Heart left ventricle (tissue), 16 donors: ENCODE measurements around the gene SMARCD3. TPM values are rescaled to one million over a fixed set of nuclear protein-coding genes. Genes with fewer than 3 reads are reported as not detected.

Experiments used
- ATAC-seq, 4 donors: fragments of 200-7000 bp; cut with Tn5 transposase; one replicate each; pipeline ENCODE4 v1.9.1; 2020 to 2022; ENCODE audit warnings: moderate library complexity in 4 of 4, mild to moderate bottlenecking in 3 of 4, moderate number of reproducible peaks in 1 of 4
- DNase-seq, 5 donors: peaks; one replicate each; pipeline ENCODE4 v3.0.0-alpha.2; 2020
- H3K27ac ChIP-seq, 12 donors: fragments of 200-600 bp; sonication (generic) in 4 of 12; one replicate each; pipeline versions ENCODE4 v1.5.0 to v1.8.0; 2016 to 2022; ENCODE audit warnings: mild to moderate bottlenecking in 2 of 12
- H3K27me3 ChIP-seq, 9 donors: fragments of 200-600 bp; sonication (generic) in 2 of 9; one replicate each; pipeline versions ENCODE4 v1.5.1 to v1.8.0; 2016 to 2022; ENCODE audit warnings: mild to moderate bottlenecking in 3 of 9
- H3K36me3 ChIP-seq, 9 donors: fragments of 200-600 bp; sonication (generic) in 2 of 9; one replicate each; pipeline versions ENCODE4 v1.5.0 to v1.8.0; 2018 to 2022; ENCODE audit warnings: mild to moderate bottlenecking in 2 of 9
- H3K4me1 ChIP-seq, 12 donors: fragments of 200-600 bp; sonication (generic) in 4 of 12; one replicate each; pipeline versions ENCODE4 v1.5.0 to v1.8.0; 2016 to 2022; ENCODE audit warnings: mild to moderate bottlenecking in 3 of 12
- H3K4me3 ChIP-seq, 12 donors: fragments of 200-600 bp; sonication (generic) in 4 of 12; one replicate each; pipeline versions ENCODE4 v1.5.0 to v1.8.0; 2017 to 2022; ENCODE audit warnings: mild to moderate bottlenecking in 9 of 12, moderate library complexity in 4 of 12
- H3K9me3 ChIP-seq, 12 donors: fragments of 200-600 bp; sonication (generic) in 4 of 12; one replicate each; pipeline versions ENCODE4 v1.5.0 to v1.8.0; 2016 to 2022; ENCODE audit warnings: mild to moderate bottlenecking in 1 of 12
- POLR2A ChIP-seq, 2 donors: fragments of 450-650 bp; IDR thresholded peaks; one replicate each; pipeline ENCODE4 v1.6.1; 2017; ENCODE audit warnings: antibody characterized with exemption in 2 of 2, mild to moderate bottlenecking in 2 of 2, moderate library complexity in 2 of 2
- WGBS, 4 donors: extraction: QIAGEN DNeasy Blood & Tissue Kit in 2 of 4; methylation state at CpG; one replicate each; pipeline versions ENCODE4 v1.1.5 to v1.1.7; 2013 to 2018; 5-methylcytosine and 5-hydroxymethylcytosine counted together
- intact Hi-C, 10 donors: fragments of 100-400 bp; cut with DNase I; formaldehyde crosslinking; loops; one replicate each; pipeline versions ENCODE4 v1.11.1 to v1.14.2; 2022
- polyA plus RNA-seq, 2 donors: library from polyadenylated mRNA; stranded (reverse); fragments of 200-250 nt; gene quantifications; one replicate each; pipeline ENCODE4 v1.2.3, GENCODE V29; 2013
- total RNA-seq, 9 donors: library from RNA; depleted of rRNA in 2 of 9; stranded (reverse); fragments of >200 nt in 2 of 9; fragmentation: NEBNext Ultra II Directional in 3 of 9; extraction: Animal tissue kit (Norgen Biotek cat#: 25700) in 3 of 9; gene quantifications; one replicate each; pipeline versions ENCODE4 v1.1.0 to v1.2.4, GENCODE V29; 2016 to 2023
- TF ChIP-seq, protein P1 (sequence below), 12 donors: fragments of 200-600 bp; sonication (generic) in 4 of 12; IDR thresholded peaks; one replicate each; pipeline versions ENCODE4 v1.5.0 to v1.8.0; 2018 to 2022; ENCODE audit warnings: antibody characterized with exemption in 12 of 12, mild to moderate bottlenecking in 5 of 12
- donor health status: ischemic (EF 13 %, LVEDD 7.1; RV severe dilation, severe dysfunction).
- donor health status: healthy with polysubstance abuse.
- donor health status: DM: no; HTN: yes; CAD: no.
- donor health status: DM: no; HTN: no; CAD: no.
- donor health status: ischemic (EF 25% LVEDD 6.9; RV normal size, moderate dysfunction).
- donor health status: ischemic (EF 25% LVEDD 5.7; RV mildly dilated, moderate dysfunction).
- donor health status: healthy.
- donor health status: DM: yes; HTN: yes; CAD: no.
- donor health status: ischemic (EF 35%, LVEDD 5.7; RV mildly dilated, moderate dysfunction).
- donor health status: nonischemic (EF 11% LVEDD 7.7; RV severe dilation, severe dysfunction).
- donor health status: DM: yes; HTN: yes; CAD: no.
- donor health status: PGD.
- donor health status: ischemic (EF 29% LVEDD 5.4; RV normal size, mild dysfunction).
- donor health status: nonischemic (EF 23%, LVEDD 6.1; RV moderate dilation, normal function).

The SMARCD3 gene
- total and polyA plus RNA-seq, 11 donors: 59.7 to 108 (median 92.2) TPM

- intact Hi-C loops: no loop called here
- DNase-seq: peak in 1 of 5 donors; percentile 56
These were observed 4.0 kb upstream of the SMARCD3 start for GRCh38 chr7:151252561-151252835.

DNA sequence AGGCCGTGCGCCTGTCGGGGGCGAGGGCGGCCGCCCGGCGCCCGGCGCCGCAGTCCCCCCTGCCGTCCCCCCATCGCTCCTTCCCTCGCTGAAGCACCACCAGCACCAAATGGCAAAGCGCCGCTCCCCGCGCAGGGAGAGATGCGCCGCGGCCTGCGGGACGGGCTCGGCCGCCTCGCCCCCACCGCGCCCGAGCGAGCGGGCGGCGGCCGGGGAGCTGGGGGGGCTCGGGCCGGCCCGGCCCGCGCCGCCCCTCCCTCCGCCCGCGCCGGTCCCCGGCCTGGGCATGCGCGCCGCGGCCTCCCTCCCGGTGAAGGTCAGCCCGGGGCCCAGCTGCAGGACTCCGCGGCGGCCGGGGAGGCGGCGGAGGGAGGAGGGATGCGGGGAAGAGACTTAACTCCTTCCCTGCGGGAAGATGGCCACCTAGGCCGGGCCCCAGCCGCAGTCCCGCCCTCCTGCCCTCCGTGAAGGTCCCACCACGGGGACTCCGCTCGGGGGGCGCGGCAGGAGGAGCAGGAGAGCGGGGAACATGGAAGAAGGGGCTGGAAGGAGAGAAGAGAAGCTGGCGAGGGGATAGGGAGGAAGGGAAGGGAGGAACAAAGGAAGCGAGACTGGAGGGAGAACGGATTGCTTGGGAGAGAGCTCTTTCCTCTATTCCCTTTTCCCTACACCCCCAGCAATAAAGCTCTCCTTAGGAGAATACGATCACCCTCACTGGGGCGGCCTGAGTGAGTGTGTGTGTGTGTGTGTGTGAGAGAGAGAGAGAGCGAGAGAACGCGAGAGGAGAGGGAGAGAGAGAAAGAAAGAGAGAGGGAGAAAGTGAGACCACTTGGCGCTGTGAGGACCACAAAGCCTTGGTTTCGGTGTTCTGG lies 3.4 kb upstream of the SMARCD3 start:
- WGBS, 4 donors: 2 to 3% (median 3%) methylated on average over 27 to 79 of the region's 79 CpGs
- TF ChIP-seq POLR2A (IDR thresholded peaks at IDR 0.05): peak in 1 of 2 donors; percentile 45
- TF ChIP-seq, protein P1, sequence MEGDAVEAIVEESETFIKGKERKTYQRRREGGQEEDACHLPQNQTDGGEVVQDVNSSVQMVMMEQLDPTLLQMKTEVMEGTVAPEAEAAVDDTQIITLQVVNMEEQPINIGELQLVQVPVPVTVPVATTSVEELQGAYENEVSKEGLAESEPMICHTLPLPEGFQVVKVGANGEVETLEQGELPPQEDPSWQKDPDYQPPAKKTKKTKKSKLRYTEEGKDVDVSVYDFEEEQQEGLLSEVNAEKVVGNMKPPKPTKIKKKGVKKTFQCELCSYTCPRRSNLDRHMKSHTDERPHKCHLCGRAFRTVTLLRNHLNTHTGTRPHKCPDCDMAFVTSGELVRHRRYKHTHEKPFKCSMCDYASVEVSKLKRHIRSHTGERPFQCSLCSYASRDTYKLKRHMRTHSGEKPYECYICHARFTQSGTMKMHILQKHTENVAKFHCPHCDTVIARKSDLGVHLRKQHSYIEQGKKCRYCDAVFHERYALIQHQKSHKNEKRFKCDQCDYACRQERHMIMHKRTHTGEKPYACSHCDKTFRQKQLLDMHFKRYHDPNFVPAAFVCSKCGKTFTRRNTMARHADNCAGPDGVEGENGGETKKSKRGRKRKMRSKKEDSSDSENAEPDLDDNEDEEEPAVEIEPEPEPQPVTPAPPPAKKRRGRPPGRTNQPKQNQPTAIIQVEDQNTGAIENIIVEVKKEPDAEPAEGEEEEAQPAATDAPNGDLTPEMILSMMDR (IDR thresholded peaks at IDR 0.05): no peak
- peaks cover 0 to 74% (median 46%) of the 10 kb centered on the region in 12 donors for H3K4me1 ChIP-seq
- H3K27ac ChIP-seq: peak overlapping the region; percentile 88 to 100 (median 97)
- H3K27me3 ChIP-seq: peaks cover 0 to 38% (median 0%) of the 10 kb centered on the region in 9 donors
- intact Hi-C loops: loop anchor here in 1 of 10 donors (2.0 kb wide), 1 partner anchor 51 kb away; no protein-coding TSS in a partner anchor
- DNase-seq (peak; percentile 82 to 89 (median 85)), ATAC-seq (peak; percentile 33 to 65 (median 60))
- peak overlapping the region; percentile 32 to 88 (median 73) for H3K4me3 ChIP-seq
- H3K9me3 ChIP-seq: no peaks in the 10 kb centered on the region
- no peaks in the 10 kb centered on the region for H3K36me3 ChIP-seq

More at GRCh38 chr7:151252561-151252835, 4.0 kb upstream of the SMARCD3 start:
- Histone ChIP-seq H3K27me3 (peaks cover 0 to 32% (median 0%) of the 10 kb centered on the region in 9 donors), H3K4me1 (peaks cover 0 to 69% (median 40%) of the 10 kb centered on the region in 12 donors), H3K36me3 (no peaks in the 10 kb centered on the region), H3K9me3 (no peaks in the 10 kb centered on the region), H3K4me3 (peak overlapping the region; percentile 32 to 88 (median 73)), H3K27ac (peak overlapping the region; percentile 88 to 100 (median 97))
- TF ChIP-seq, protein P1 (IDR thresholded peaks at IDR 0.05): no peak
- no peak for TF ChIP-seq POLR2A (IDR thresholded peaks at IDR 0.05)
- 14 to 29% (median 23%) methylated on average over 9 of the region's 9 CpGs for WGBS, 4 donors
- no peak for ATAC-seq

DNA sequence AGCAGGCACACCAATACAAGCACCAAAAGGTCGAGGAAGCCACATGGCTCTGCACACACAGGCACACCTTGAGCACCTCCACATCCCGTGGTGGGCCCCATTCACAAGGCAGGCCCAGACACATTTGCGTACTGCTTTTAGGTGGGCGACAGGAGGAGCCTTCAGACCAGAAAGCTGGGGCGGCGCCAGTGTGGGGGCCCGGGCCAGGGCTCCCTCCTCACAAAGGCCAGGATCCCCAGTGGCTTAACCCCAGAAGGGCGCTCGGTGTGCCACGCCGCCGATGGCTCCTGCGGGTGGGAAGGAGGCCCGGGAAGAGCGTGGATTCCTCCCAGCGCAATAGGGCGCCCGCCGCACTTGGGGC lies 2.8 kb upstream of the SMARCD3 start:
- H3K27me3 ChIP-seq: peaks cover 0 to 44% (median 0%) of the 10 kb centered on the region in 9 donors
- TF ChIP-seq, protein P1 (IDR thresholded peaks at IDR 0.05): no peak
- TF ChIP-seq POLR2A (IDR thresholded peaks at IDR 0.05): no peak
- ATAC-seq (no peak), DNase-seq (peak in 4 of 5 donors; percentile 51 to 66 (median 61))
- 3 to 12% (median 4%) methylated on average over 10 to 19 of the region's 19 CpGs for WGBS, 4 donors
- H3K36me3 ChIP-seq: no peaks in the 10 kb centered on the region
- intact Hi-C loops: loop anchor here in 1 of 10 donors (2.0 kb wide), 1 partner anchor 51 kb away; no protein-coding TSS in a partner anchor
- H3K4me3 ChIP-seq: peak overlapping the region; percentile 6 to 88 (median 73)
- no peaks in the 10 kb centered on the region for H3K9me3 ChIP-seq
- peaks cover 0 to 76% (median 51%) of the 10 kb centered on the region in 12 donors for H3K4me1 ChIP-seq
- peak overlapping the region; percentile 86 to 100 (median 97) for H3K27ac ChIP-seq
